SHP77 treated with DMSO at 0.1 percent for 48 hours (cell line): ENCODE results near the gene UCHL1.
A peak's percentile ranks its signal among the peaks of the same experiment; 100 is the strongest.

ENCODE experiments used
- DNase-seq: peaks from one replicate; lab custom pipeline; 2025; lab: John Stamatoyannopoulos, UW

Gene UCHL1

GRCh38 chr4:41256740-41257256 lies at the start of gene UCHL1:
Gene UCHL1, plus strand, starts transcription at chr4:41256928. Its CDS starts 49 bp downstream, at chr4:41256977.
- peak; percentile 72 for DNase-seq

DNA sequence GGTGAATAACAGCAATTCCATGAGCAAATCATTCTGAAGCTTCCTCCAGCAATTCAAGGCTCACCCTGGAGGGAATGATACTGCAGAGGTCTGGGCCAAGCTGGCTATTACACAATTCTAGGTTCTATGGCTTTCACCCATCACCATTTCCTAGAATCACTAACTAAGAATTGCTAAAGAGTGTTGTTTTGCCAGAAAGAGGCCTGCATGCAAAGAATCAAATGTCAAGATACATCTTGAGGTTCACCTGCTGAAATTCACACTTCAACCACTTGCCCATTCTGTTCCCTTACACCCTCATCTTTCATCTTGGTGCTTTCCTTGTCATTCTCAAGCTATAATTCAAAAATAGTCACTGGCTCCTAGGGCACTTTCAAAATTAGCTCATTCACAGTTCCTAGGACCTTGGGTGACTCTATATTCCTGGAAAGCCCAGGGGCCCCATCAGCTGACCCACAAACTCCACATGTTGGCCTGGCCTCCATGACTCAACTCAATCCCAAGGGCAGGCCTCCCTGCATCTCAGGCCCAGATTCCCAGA lies 49.4 kb upstream of the UCHL1 start:
- no peak for DNase-seq

GRCh38 chr4:41209187-41209586 lies 47.5 kb upstream of the UCHL1 start:
- no peak for DNase-seq

- DNase-seq, result no peak
These were observed 46.8 kb upstream of the UCHL1 start for GRCh38 chr4:41209901-41210300.

DNA sequence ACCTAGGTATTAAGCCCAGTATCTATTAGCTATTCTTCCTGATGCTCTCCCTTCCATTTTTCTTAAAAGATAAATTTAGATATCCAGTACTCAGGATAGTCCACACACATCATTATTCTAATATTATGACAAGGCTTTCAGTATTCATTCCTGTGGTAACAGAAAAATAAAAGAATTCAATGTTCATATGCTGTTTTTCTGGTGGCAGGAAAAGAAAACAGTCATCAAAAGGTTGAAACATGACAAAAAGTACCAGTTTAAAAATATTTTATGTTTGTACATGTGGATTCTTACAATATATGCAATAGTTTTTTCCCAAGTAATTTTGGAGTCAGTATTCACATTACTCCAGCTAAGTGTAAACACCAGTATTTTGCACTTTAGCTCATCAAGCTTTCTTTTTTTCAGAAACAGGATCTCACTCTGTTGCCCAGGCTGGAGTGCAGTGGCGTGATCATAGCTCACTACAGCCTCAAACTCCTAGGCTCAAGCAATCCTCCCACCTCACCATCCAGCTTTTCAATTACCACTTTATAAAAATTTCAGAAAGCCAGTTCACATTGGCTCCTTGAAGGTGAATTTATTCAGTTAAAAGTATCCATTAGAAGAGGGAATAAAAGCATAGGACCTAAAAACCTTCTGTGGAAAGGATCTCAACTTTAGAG lies 44.6 kb upstream of the UCHL1 start:
- no peak for DNase-seq

DNA sequence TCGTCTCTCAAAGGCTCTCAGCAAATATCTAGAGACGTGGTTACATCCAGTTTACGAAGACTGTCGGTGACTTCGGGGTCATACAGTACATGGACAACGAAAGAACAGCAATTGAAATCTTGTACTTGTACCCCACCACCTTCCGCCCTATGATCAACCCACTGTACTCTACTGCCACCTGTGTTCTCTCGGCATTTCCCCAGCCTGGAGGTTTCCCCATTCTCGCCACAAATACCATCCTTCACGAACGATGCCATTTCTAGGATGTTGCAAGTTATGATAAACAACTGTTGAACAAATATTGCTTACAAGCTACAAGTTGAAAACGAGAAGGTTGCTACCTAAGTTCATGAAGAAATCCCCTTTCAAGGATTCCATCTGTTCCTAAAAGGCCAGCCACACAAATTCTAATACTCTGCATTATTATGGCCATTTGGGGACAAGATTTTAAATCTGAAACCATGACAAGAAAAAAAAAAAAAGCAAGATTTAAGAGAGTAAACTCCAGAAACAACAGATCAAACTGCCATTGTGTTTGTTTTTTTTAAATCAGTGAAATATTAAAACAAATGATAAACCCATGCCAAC lies 44.0 kb upstream of the UCHL1 start:
- peak; percentile 3 for DNase-seq

- no peak for DNase-seq
These were observed 43.0 kb upstream of the UCHL1 start for GRCh38 chr4:41213625-41214135.

GRCh38 chr4:41214136-41214824 lies 42.4 kb upstream of the UCHL1 start, which contains the start of gene APBB2:
Gene APBB2, minus strand, starts transcription at chr4:41214542. Its CDS starts 181,288 bp downstream, at chr4:41033254.
- peak; percentile 41 for DNase-seq

- no peak for DNase-seq
These were observed 41.9 kb upstream of the UCHL1 start for GRCh38 chr4:41214825-41215146.

DNA sequence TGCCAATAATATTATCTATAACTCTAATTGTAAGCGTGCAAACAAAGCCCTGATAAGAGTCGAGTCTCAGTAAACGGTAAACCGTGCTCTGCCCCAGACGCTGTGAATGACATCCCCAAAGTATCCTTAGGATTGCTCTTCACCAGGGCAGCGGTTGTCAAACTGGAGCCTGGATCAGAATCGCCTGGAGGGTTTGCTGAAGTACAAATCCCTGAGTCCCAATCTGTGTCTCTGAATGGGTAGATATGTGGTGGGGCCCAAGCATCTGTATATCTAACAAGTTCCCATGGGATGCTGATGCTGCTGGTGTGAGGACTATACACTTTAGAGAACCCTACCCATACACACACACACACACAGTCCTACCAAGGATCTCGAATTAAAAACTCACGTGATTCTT lies 41.6 kb upstream of the UCHL1 start:
- DNase-seq, result no peak

DNA sequence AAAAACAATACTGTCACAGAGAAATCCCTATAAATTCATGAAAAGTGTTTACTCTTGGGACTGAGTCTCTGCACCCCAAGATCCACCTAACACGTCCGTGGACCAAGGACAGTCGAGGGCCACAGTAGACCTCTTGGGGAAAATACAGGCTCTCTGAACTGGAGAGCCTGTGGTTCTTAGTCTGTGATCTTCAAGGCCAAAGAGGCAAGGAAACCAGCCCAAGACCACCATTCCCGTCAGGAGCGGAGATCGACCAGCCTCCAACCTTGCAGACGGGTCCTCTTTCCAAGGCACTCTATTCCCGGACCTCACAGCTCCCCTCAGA lies 40.8 kb upstream of the UCHL1 start:
- no peak for DNase-seq

DNA sequence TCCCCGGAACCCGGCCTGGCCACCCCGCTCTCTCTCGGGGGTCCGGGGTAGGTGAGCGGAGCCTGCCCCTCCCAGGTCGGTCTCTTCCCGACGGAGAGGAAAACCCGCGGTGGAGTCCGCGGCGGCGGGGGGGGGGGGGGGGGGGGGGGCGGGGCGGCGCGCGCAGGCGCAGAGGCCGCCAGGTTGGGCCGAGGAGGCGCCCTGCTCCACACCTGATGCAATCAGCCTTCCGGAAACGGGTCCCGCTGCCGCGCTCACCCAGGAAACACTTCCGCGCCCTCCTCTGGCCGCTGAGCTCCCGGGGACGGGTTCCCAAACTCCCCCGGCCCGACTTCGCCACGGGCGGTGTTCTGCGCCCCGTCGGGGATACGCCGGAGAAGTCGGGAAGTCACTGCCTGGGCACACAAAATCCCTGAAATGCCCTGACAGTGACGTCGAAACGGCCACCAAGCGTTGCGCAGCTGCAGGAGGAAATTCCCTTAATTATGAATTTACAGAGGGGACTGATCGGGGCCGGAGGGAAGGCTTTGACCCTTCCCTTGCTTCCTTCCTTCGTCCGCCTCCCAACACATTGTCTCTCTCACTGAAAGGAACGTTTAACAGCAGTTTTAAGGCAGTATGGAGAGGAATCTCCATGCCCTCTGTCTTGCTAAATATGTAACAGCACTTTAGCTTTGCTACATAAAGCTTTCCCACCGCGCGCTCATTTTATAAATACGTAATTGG lies 40.3 kb upstream of the UCHL1 start:
- DNase-seq, result peak; percentile 49

- DNase-seq, result no peak
These were observed 39.8 kb upstream of the UCHL1 start for GRCh38 chr4:41217020-41217333.

DNA sequence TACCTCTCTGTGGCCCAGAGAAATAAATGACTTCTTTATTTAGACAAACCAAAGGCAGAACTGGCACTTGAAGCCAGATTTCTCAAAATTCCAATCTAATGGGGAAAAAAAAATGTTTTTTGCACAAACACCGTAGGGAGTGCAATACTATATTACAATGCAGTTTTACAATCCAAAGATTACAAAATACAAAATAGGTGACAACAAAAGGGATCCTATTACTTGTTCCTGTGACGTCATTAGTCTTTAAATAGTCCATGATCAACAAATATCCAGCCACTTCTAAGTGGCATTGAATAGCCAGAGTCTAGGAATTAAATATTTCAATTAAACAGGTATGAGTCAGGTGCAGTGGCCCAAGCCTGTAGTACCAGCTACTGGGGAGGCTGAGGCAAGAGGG lies 39.4 kb upstream of the UCHL1 start:
- no peak for DNase-seq

DNA sequence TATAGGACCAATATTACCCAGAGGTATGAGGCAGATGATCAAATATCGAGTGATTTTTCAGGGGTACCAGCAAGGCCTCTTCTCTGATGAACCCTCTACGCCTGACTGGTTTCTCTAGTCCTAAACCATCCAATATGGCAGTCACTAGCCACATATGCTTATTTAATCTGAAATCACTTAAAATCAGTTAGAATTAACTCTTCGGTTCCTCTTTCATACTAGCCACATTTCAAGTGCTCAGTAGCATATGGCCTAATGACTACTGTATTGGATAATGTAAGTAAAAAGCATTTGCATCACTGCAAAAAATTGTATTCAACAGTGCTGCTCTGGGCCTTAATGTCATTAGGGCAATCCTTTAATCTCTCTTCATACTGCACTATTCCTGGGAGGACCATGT lies 38.0 kb upstream of the UCHL1 start:
- DNase-seq, result no peak

DNA sequence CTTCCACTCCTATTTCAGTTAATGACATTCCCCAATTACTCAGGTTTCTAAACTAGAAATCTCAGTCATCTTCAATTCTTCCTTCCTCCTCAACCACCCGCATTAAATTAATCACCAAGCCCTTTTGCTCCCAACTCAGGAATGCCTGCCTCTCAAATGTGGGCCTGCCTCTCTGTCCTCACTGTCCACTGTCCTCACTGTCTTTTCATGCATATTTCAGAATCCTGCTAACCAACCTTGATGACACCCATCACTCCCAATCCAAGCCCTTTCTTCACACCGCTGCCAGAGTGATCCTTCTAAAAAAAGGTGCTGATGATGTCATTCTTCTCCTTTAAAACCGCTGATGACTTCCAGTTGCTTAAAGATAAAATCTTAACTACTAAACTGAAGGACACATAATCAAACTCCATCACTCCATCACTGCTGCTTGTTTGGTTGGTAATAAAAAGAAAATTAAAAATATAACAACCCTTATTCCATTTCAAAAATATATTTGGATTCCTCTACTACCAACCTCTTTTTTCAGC lies 37.2 kb upstream of the UCHL1 start:
- no peak for DNase-seq

- no peak for DNase-seq
These were observed 34.7 kb upstream of the UCHL1 start for GRCh38 chr4:41221850-41222645.

- no peak for DNase-seq
These were observed 28.8 kb upstream of the UCHL1 start for GRCh38 chr4:41227902-41228301.

GRCh38 chr4:41232406-41232805 lies 24.3 kb upstream of the UCHL1 start:
- DNase-seq, result no peak

DNA sequence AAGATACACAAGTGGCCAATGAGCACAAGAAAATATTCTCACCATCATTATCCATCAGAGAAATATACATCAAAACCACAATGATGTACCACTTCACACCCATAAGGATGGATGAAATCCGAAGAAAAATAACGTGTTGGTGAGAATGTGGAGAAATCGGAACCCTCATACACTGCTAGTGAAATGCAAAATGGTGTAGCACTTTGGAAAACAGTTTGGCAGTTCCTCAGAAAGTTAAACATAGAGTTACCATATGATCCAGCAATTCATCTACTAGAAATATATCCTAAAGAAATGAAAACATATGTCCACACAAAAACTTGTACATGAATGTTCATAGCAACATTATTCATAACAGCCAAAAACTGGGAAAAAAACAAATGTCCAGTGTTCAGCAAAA lies 23.9 kb upstream of the UCHL1 start:
- DNase-seq, result no peak

DNA sequence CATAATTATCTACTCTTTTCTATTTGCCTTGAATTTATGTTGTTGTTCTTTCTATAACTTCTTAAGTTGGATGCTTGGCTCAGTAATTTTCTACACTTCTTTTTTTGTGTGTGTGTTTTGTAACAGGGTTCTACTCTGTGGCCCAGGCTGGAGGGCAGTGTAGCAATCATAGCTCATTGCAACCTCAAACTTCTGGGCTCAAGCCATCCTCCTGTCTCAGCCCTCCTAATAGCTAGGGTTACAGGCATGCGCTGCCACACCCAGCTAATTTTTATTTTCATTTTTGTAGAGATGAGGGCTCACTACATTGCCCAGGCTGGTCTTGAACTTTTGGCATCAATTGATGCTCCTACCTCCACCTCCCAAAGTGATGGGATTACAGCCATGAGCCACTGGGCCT lies 20.7 kb upstream of the UCHL1 start:
- no peak for DNase-seq
